Activated CD4-positive, alpha-beta T cell treated with anti-CD3 and anti-CD28 coated beads, Interleukin-2, Interleukin-4, amounts not matched to agents 100 ng/mL and 50 ng/mL, durations not matched to agents 16 hours and 8 hours (primary cell): ENCODE data around the gene KBTBD2.
"Not testable (repeated sequence)": the region's sequence is repeated elsewhere in the genome, so short reads cannot be mapped to it uniquely, and the experiment has no call there.

Experiments used
- DNase-seq: peaks from one replicate; pipeline ENCODE4 v3.0.0-alpha.2; 2020; ENCODE audit warnings: low spot score

The KBTBD2 gene

GRCh38 chr7:32855837-32856775 is 35.5 kb downstream of the KBTBD2 start:
- not testable (repeated sequence) for DNase-seq

- not testable (repeated sequence) for DNase-seq
Measured at GRCh38 chr7:32850654-32851053, 40.9 kb downstream of the KBTBD2 start.

- not testable (repeated sequence) for DNase-seq
Measured at GRCh38 chr7:32848655-32849054, 42.9 kb downstream of the KBTBD2 start.

GRCh38 chr7:32846630-32847225 is 44.8 kb downstream of the KBTBD2 start:
- DNase-seq, result peak; percentile 89

- not testable (repeated sequence) for DNase-seq
Measured at GRCh38 chr7:32844748-32845147, 46.8 kb downstream of the KBTBD2 start.

GRCh38 chr7:32843763-32844162 is 47.8 kb downstream of the KBTBD2 start:
- DNase-seq, result not testable (repeated sequence)

- DNase-seq, result not testable (repeated sequence)
Measured at GRCh38 chr7:32839846-32840245, 51.7 kb downstream of the KBTBD2 start.

- not testable (repeated sequence) for DNase-seq
Measured at GRCh38 chr7:32828996-32829752, 62.4 kb downstream of the KBTBD2 start.
